WTC11 (cell line): ENCODE measurements around the gene RHBDD1. TPM values are rescaled to one million over a fixed set of nuclear protein-coding genes. Genes with fewer than 3 reads are reported as not detected.

Experiments
- ATAC-seq: fragments of 200-7000 bp; cut with Tn5 transposase; 2 replicates; pipeline ENCODE4 v1.10.0; 2021; ENCODE audit warnings: mild to moderate bottlenecking, moderate library complexity
- CTCF ChIA-PET: fragments of 300-600 bp; sonication (Branson Sonifier 250); formaldehyde crosslinking; loops from one replicate; lab custom pipeline; 2021; ENCODE audit warnings: antibody characterized with exemption; lab: Charles Lee
- POLR2A ChIA-PET: fragments of 350-600 bp; sonication (Branson Sonifier 250); formaldehyde crosslinking; loops from one replicate; lab custom pipeline; 2021; ENCODE audit warnings: antibody characterized with exemption; lab: Charles Lee
- DNase-seq: peaks from one replicate; pipeline ENCODE4 v3.0.0; 2021; ENCODE audit warnings: low spot score
- H3K27ac Mint-ChIP-seq: 2 replicates; pipeline ENCODE4 v1.8.0; 2021; ENCODE audit warnings: mixed read lengths
- H3K27me3 Mint-ChIP-seq: 2 replicates; pipeline ENCODE4 v1.8.0; 2021; ENCODE audit warnings: low read depth, mild to moderate bottlenecking, moderate library complexity, mixed read lengths
- H3K36me3 Mint-ChIP-seq: 2 replicates; pipeline ENCODE4 v1.8.0; 2021; ENCODE audit warnings: mixed read lengths
- H3K4me1 Mint-ChIP-seq: 2 replicates; pipeline ENCODE4 v1.8.0; 2022; ENCODE audit warnings: mixed read lengths
- H3K4me3 Mint-ChIP-seq: 2 replicates; pipeline ENCODE4 v1.8.0; 2021; ENCODE audit warnings: mild to moderate bottlenecking, moderate library complexity, mixed read lengths
- H3K9me3 Mint-ChIP-seq: 2 replicates; pipeline ENCODE4 v1.8.0; 2021; ENCODE audit warnings: mixed read lengths
- ATF1 ChIP-seq: sonication (generic); formaldehyde crosslinking; IDR thresholded peaks from 2 replicates; pipeline ENCODE4 v1.8.1; 2023; ENCODE audit warnings: mild to moderate bottlenecking, moderate library complexity, missing genetic modification reagents
- ESRRA ChIP-seq: sonication (generic); formaldehyde crosslinking; IDR thresholded peaks from 2 replicates; pipeline ENCODE4 v1.8.1; 2022; ENCODE audit warnings: mild to moderate bottlenecking, missing genetic modification reagents, borderline replicate concordance
- FOXJ3 ChIP-seq: sonication (generic); formaldehyde crosslinking; IDR thresholded peaks from 2 replicates; pipeline ENCODE4 v1.9.0; 2021; ENCODE audit warnings: missing genetic modification reagents, mild to moderate bottlenecking, borderline replicate concordance
- HMGA2 ChIP-seq: fragments of 250-450 bp; sonication (Bioruptor Pico); IDR thresholded peaks from 2 replicates; pipeline ENCODE4 v1.4.0; 2021; ENCODE audit warnings: mild to moderate bottlenecking, moderate library complexity
- JAZF1 ChIP-seq: fragments of 250-450 bp; sonication (Bioruptor Pico); IDR thresholded peaks from 2 replicates; pipeline ENCODE4 v1.9.0; 2021; ENCODE audit warnings: moderate library complexity, mild to moderate bottlenecking, inconsistent platforms
- MYBL2 ChIP-seq: sonication (generic); formaldehyde crosslinking; IDR thresholded peaks from 2 replicates; pipeline ENCODE4 v1.8.1; 2023; ENCODE audit warnings: mild to moderate bottlenecking, moderate library complexity, missing genetic modification reagents
- NR1H2 ChIP-seq: sonication (generic); formaldehyde crosslinking; IDR thresholded peaks from 2 replicates; pipeline ENCODE4 v1.9.0; 2021; ENCODE audit warnings: mild to moderate bottlenecking, moderate library complexity, missing genetic modification reagents
- SMAD3 ChIP-seq: sonication (generic); formaldehyde crosslinking; IDR thresholded peaks from 2 replicates; pipeline ENCODE4 v1.8.0; 2022; ENCODE audit warnings: missing genetic modification reagents, mild to moderate bottlenecking, borderline replicate concordance
- SP1 ChIP-seq: sonication (generic); formaldehyde crosslinking; conservative IDR thresholded peaks from 2 replicates; pipeline ENCODE4 v1.8.1; 2022; ENCODE audit warnings: missing genetic modification reagents
- TCF7 ChIP-seq: sonication (generic); formaldehyde crosslinking; IDR thresholded peaks from 2 replicates; pipeline ENCODE4 v1.8.0; 2022; ENCODE audit warnings: mild to moderate bottlenecking, low read depth, missing genetic modification reagents, moderate library complexity
- TEAD1 ChIP-seq: sonication (generic); formaldehyde crosslinking; IDR thresholded peaks from 2 replicates; pipeline ENCODE4 v1.8.0; 2022; ENCODE audit warnings: mild to moderate bottlenecking, missing genetic modification reagents
- TP53 ChIP-seq: sonication (generic); formaldehyde crosslinking; IDR thresholded peaks from 2 replicates; pipeline ENCODE4 v1.8.1; 2023; ENCODE audit warnings: mild to moderate bottlenecking, missing genetic modification reagents
- ZNF121 ChIP-seq: sonication (generic); formaldehyde crosslinking; IDR thresholded peaks from 2 replicates; pipeline ENCODE4 v1.8.0; 2023; ENCODE audit warnings: missing genetic modification reagents
- ZNF138 ChIP-seq: sonication (generic); formaldehyde crosslinking; conservative IDR thresholded peaks from 2 replicates; pipeline ENCODE4 v1.8.1; 2022; ENCODE audit warnings: mild to moderate bottlenecking, moderate library complexity, missing genetic modification reagents
- ZNF671 ChIP-seq: fragments of 250-450 bp; sonication (Bioruptor Pico); IDR thresholded peaks from 2 replicates; pipeline ENCODE4 v1.8.0; 2021; ENCODE audit warnings: mild to moderate bottlenecking
- total RNA-seq: library from RNA; stranded (reverse); gene quantifications from 3 replicates; pipeline ENCODE4 v1.2.3, GENCODE V29; 2021
- TF ChIP-seq, protein P1 (sequence below): sonication (generic); formaldehyde crosslinking; IDR thresholded peaks from 2 replicates; pipeline ENCODE4 v1.8.0; 2022; ENCODE audit warnings: missing genetic modification reagents
- TF ChIP-seq, protein P2 (sequence below): sonication (generic); formaldehyde crosslinking; IDR thresholded peaks from 2 replicates; pipeline ENCODE4 v1.8.1; 2023; ENCODE audit warnings: mild to moderate bottlenecking, moderate library complexity, missing genetic modification reagents
- TF ChIP-seq, protein P3 (sequence below): sonication (generic); formaldehyde crosslinking; IDR thresholded peaks from 2 replicates; pipeline ENCODE4 v1.8.1; 2023; ENCODE audit warnings: mild to moderate bottlenecking, missing genetic modification reagents, borderline replicate concordance
- TF ChIP-seq, protein P4 (sequence below): sonication (generic); formaldehyde crosslinking; IDR thresholded peaks from 2 replicates; pipeline ENCODE4 v1.8.0; 2023; ENCODE audit warnings: missing genetic modification reagents
- TF ChIP-seq, protein P5 (sequence below): sonication (generic); formaldehyde crosslinking; IDR thresholded peaks from 2 replicates; pipeline ENCODE4 v1.8.0; 2023; ENCODE audit warnings: mild to moderate bottlenecking, missing genetic modification reagents
- TF ChIP-seq, protein P6 (sequence below): fragments of 200-600 bp; IDR thresholded peaks from 2 replicates; pipeline ENCODE4 v1.8.0; 2022; ENCODE audit warnings: antibody characterized with exemption

Gene RHBDD1
- total RNA-seq, 1 experiment from 2014 or later, result 25.7 TPM

DNA sequence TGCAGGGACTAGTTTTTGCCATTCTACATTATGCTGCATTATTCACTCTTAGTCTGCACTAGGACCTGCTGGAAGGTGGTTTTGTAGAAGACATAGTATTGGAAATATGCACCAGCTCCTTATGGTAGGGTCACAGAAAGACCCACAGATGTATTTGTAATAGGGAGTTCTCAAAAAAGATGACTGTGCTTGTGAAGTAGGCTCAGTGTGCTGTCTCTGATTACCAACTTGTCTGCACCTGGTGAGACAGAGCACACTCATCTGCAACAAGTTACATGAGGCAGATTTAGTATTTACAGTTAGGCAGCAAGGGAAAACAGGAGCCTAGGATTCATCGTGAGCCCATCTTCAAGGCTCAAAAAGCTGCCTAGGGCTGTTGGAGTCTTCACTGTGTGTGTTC, 29.4 kb downstream of the RHBDD1 start:
- H3K4me3 Mint-ChIP-seq, result no peak overlapping the region
- H3K27ac Mint-ChIP-seq, result peak overlapping the region; percentile 64
- ChIA-PET POLR2A (no interaction called here), CTCF (no interaction called here)
- peaks cover 2% of the 10 kb centered on the region for H3K36me3 Mint-ChIP-seq
- TF ChIP-seq TCF7 (CRISPR knock-in tag), result no peak
- TF ChIP-seq, protein P1, sequence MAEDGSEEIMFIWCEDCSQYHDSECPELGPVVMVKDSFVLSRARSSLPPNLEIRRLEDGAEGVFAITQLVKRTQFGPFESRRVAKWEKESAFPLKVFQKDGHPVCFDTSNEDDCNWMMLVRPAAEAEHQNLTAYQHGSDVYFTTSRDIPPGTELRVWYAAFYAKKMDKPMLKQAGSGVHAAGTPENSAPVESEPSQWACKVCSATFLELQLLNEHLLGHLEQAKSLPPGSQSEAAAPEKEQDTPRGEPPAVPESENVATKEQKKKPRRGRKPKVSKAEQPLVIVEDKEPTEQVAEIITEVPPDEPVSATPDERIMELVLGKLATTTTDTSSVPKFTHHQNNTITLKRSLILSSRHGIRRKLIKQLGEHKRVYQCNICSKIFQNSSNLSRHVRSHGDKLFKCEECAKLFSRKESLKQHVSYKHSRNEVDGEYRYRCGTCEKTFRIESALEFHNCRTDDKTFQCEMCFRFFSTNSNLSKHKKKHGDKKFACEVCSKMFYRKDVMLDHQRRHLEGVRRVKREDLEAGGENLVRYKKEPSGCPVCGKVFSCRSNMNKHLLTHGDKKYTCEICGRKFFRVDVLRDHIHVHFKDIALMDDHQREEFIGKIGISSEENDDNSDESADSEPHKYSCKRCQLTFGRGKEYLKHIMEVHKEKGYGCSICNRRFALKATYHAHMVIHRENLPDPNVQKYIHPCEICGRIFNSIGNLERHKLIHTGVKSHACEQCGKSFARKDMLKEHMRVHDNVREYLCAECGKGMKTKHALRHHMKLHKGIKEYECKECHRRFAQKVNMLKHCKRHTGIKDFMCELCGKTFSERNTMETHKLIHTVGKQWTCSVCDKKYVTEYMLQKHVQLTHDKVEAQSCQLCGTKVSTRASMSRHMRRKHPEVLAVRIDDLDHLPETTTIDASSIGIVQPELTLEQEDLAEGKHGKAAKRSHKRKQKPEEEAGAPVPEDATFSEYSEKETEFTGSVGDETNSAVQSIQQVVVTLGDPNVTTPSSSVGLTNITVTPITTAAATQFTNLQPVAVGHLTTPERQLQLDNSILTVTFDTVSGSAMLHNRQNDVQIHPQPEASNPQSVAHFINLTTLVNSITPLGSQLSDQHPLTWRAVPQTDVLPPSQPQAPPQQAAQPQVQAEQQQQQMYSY (CRISPR knock-in tag), result no peak
- TF ChIP-seq ZNF671 (CRISPR knock-in tag), result no peak
- no peak for TF ChIP-seq ATF1 (CRISPR knock-in tag)
- TF ChIP-seq, protein P2, sequence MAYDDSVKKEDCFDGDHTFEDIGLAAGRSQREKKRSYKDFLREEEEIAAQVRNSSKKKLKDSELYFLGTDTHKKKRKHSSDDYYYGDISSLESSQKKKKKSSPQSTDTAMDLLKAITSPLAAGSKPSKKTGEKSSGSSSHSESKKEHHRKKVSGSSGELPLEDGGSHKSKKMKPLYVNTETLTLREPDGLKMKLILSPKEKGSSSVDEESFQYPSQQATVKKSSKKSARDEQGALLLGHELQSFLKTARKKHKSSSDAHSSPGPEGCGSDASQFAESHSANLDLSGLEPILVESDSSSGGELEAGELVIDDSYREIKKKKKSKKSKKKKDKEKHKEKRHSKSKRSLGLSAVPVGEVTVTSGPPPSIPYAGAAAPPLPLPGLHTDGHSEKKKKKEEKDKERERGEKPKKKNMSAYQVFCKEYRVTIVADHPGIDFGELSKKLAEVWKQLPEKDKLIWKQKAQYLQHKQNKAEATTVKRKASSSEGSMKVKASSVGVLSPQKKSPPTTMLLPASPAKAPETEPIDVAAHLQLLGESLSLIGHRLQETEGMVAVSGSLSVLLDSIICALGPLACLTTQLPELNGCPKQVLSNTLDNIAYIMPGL, result no peak
- no peak for TF ChIP-seq NR1H2 (CRISPR knock-in tag)
- TF ChIP-seq ESRRA, result no peak
- TF ChIP-seq ZNF121 (CRISPR knock-in tag), result no peak
- TF ChIP-seq ZNF138 (CRISPR knock-in tag), result no peak
- TF ChIP-seq SP1, result no peak
- TF ChIP-seq, protein P3, sequence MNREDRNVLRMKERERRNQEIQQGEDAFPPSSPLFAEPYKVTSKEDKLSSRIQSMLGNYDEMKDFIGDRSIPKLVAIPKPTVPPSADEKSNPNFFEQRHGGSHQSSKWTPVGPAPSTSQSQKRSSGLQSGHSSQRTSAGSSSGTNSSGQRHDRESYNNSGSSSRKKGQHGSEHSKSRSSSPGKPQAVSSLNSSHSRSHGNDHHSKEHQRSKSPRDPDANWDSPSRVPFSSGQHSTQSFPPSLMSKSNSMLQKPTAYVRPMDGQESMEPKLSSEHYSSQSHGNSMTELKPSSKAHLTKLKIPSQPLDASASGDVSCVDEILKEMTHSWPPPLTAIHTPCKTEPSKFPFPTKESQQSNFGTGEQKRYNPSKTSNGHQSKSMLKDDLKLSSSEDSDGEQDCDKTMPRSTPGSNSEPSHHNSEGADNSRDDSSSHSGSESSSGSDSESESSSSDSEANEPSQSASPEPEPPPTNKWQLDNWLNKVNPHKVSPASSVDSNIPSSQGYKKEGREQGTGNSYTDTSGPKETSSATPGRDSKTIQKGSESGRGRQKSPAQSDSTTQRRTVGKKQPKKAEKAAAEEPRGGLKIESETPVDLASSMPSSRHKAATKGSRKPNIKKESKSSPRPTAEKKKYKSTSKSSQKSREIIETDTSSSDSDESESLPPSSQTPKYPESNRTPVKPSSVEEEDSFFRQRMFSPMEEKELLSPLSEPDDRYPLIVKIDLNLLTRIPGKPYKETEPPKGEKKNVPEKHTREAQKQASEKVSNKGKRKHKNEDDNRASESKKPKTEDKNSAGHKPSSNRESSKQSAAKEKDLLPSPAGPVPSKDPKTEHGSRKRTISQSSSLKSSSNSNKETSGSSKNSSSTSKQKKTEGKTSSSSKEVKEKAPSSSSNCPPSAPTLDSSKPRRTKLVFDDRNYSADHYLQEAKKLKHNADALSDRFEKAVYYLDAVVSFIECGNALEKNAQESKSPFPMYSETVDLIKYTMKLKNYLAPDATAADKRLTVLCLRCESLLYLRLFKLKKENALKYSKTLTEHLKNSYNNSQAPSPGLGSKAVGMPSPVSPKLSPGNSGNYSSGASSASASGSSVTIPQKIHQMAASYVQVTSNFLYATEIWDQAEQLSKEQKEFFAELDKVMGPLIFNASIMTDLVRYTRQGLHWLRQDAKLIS (CRISPR knock-in tag), result no peak
- no peak for TF ChIP-seq TEAD1 (CRISPR knock-in tag)
- TF ChIP-seq SMAD3 (CRISPR knock-in tag), result no peak
- TF ChIP-seq, protein P4, sequence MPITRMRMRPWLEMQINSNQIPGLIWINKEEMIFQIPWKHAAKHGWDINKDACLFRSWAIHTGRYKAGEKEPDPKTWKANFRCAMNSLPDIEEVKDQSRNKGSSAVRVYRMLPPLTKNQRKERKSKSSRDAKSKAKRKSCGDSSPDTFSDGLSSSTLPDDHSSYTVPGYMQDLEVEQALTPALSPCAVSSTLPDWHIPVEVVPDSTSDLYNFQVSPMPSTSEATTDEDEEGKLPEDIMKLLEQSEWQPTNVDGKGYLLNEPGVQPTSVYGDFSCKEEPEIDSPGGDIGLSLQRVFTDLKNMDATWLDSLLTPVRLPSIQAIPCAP (CRISPR knock-in tag), result no peak
- no peak for TF ChIP-seq TP53 (CRISPR knock-in tag)
- ATAC-seq (no peak), DNase-seq (no peak)
- peaks cover 50% of the 10 kb centered on the region for H3K4me1 Mint-ChIP-seq
- H3K27me3 Mint-ChIP-seq, result no peaks in the 10 kb centered on the region
- H3K9me3 Mint-ChIP-seq, result no peaks in the 10 kb centered on the region

DNA sequence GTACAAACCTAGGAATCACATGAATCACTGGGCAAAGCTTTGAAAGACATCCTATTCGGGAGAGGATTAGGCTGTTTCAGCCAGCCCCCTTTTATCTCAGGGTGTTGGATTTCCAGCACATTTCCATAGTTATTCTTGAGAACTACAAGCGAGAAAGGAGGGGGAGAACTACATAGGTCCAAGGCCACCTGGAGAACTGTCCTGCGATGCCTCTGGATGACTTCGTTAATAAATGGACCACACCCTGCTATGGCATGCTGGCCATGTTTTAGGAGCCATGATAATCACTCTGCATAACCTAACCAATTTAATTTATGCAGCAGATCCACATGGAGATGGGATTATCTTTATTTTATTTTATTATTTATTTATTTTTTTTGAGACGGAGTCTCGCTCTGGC, 29.9 kb downstream of the RHBDD1 start:
- Mint-ChIP-seq H3K27me3 (no peaks in the 10 kb centered on the region), H3K36me3 (peaks cover 2% of the 10 kb centered on the region), H3K9me3 (no peaks in the 10 kb centered on the region), H3K4me3 (no peak overlapping the region), H3K4me1 (peaks cover 55% of the 10 kb centered on the region), H3K27ac (peak overlapping the region; percentile 64; the same call in 1 of the 2 replicates)
- no peak for DNase-seq
- CTCF ChIA-PET, result no interaction called here
- peak; percentile 24; the same call in 1 of the 2 replicates for ATAC-seq
- POLR2A ChIA-PET, result no interaction called here
- TF ChIP-seq, protein P5, sequence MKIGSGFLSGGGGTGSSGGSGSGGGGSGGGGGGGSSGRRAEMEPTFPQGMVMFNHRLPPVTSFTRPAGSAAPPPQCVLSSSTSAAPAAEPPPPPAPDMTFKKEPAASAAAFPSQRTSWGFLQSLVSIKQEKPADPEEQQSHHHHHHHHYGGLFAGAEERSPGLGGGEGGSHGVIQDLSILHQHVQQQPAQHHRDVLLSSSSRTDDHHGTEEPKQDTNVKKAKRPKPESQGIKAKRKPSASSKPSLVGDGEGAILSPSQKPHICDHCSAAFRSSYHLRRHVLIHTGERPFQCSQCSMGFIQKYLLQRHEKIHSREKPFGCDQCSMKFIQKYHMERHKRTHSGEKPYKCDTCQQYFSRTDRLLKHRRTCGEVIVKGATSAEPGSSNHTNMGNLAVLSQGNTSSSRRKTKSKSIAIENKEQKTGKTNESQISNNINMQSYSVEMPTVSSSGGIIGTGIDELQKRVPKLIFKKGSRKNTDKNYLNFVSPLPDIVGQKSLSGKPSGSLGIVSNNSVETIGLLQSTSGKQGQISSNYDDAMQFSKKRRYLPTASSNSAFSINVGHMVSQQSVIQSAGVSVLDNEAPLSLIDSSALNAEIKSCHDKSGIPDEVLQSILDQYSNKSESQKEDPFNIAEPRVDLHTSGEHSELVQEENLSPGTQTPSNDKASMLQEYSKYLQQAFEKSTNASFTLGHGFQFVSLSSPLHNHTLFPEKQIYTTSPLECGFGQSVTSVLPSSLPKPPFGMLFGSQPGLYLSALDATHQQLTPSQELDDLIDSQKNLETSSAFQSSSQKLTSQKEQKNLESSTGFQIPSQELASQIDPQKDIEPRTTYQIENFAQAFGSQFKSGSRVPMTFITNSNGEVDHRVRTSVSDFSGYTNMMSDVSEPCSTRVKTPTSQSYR (CRISPR knock-in tag), result no peak
- TF ChIP-seq, protein P6, sequence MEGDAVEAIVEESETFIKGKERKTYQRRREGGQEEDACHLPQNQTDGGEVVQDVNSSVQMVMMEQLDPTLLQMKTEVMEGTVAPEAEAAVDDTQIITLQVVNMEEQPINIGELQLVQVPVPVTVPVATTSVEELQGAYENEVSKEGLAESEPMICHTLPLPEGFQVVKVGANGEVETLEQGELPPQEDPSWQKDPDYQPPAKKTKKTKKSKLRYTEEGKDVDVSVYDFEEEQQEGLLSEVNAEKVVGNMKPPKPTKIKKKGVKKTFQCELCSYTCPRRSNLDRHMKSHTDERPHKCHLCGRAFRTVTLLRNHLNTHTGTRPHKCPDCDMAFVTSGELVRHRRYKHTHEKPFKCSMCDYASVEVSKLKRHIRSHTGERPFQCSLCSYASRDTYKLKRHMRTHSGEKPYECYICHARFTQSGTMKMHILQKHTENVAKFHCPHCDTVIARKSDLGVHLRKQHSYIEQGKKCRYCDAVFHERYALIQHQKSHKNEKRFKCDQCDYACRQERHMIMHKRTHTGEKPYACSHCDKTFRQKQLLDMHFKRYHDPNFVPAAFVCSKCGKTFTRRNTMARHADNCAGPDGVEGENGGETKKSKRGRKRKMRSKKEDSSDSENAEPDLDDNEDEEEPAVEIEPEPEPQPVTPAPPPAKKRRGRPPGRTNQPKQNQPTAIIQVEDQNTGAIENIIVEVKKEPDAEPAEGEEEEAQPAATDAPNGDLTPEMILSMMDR, result no peak
- TF ChIP-seq MYBL2 (no peak), FOXJ3 (no peak), JAZF1 (no peak), HMGA2 (CRISPR knock-in tag) (no peak), ZNF671 (CRISPR knock-in tag) (no peak)
